Endothelial cell of coronary artery (primary cell): ENCODE data around the gene ZNF891. TPM values are rescaled to one million over a fixed set of nuclear protein-coding genes. Genes with fewer than 3 reads are reported as not detected.

Experiments
- total RNA-seq: library from RNA; depleted of rRNA; stranded (reverse); fragments of >200 nt; gene quantifications from 2 replicates; pipeline ENCODE4 v1.2.3, GENCODE V29; 2014

The ZNF891 gene
- 0.54 and 1.0 TPM in 2 replicates for total RNA-seq

GRCh38 chr12:133130038-133130807 lies at the start of gene ZNF891, which contains the start of gene ZNF10:
Gene ZNF891 (minus strand): TSS chr12:133130274. CDS start chr12:133121918, 8,356 bp downstream.
Gene ZNF10 (plus strand): TSS chr12:133130627. CDS start chr12:133144493, 13,866 bp downstream.

GRCh38 chr12:133080368-133081158 lies 49.5 kb downstream of the ZNF891 start, which contains the start of gene ZNF140:
Gene ZNF140 (plus strand): TSS chr12:133080923. CDS start chr12:133081321, 398 bp downstream.

Other genes with a start within 250 kb of the ZNF891 start
- 34.7 and 48.0 TPM in 2 replicates for gene CHFR, start 242.7 kb downstream of the ZNF891 start, total RNA-seq
- gene ZNF605, start 174.0 kb downstream of the ZNF891 start, total RNA-seq, result 4.4 and 9.1 TPM in 2 replicates
- gene ZNF26, start 143.9 kb downstream of the ZNF891 start, total RNA-seq, result 10.0 and 12.1 TPM in 2 replicates
- 22.8 and 26.4 TPM in 2 replicates for gene ZNF84, start 92.8 kb downstream of the ZNF891 start, total RNA-seq
- gene ZNF140, start 49.4 kb downstream of the ZNF891 start, total RNA-seq, result 27.8 and 29.5 TPM in 2 replicates
- 5.0 and 5.6 TPM in 2 replicates for gene ZNF10, start 353 bp upstream of the ZNF891 start, total RNA-seq
- 24.8 and 28.7 TPM in 2 replicates for gene ZNF268, start 51.2 kb upstream of the ZNF891 start, total RNA-seq
- gene ANHX, start 105.6 kb upstream of the ZNF891 start, total RNA-seq, result not detected in 2 replicates